Breast epithelium (tissue), 4 donors: ENCODE results near the gene SNIP1. TPM values are rescaled to one million over a fixed set of nuclear protein-coding genes. Genes with fewer than 3 reads are reported as not detected.
"Not testable (repeated sequence)": the region's sequence is repeated elsewhere in the genome, so short reads cannot be mapped to it uniquely, and the experiment has no call there.

ENCODE experiments used
- DNase-seq, 2 donors: peaks; one replicate each; pipeline ENCODE4 v3.0.0-alpha.2; 2019; ENCODE audit warnings: low spot score in 2 of 2
- H3K27ac ChIP-seq, 2 donors: fragments of 200-600 bp; sonication (generic) in 1 of 2; one replicate each; pipeline ENCODE4 v1.5.1; 2016 to 2019; ENCODE audit warnings: mild to moderate bottlenecking in 1 of 2
- H3K27me3 ChIP-seq, 2 donors: fragments of 200-600 bp; sonication (generic) in 1 of 2; one replicate each; pipeline versions ENCODE4 v1.5.1 to v1.6.0; 2017 to 2019; ENCODE audit warnings: control low read depth in 1 of 2, mild to moderate bottlenecking in 1 of 2
- H3K36me3 ChIP-seq: fragments of 200-600 bp; one replicate; pipeline ENCODE4 v1.5.1; 2019
- H3K4me1 ChIP-seq, 2 donors: fragments of 200-600 bp; sonication (generic); one replicate each; pipeline ENCODE4 v1.5.1; 2016 to 2019; ENCODE audit warnings: control low read depth in 1 of 2
- H3K4me3 ChIP-seq, 3 donors: fragments of 200-600 bp; sonication (generic); 1 replicate in 2 of 3; 2 replicates in 1 of 3; pipeline ENCODE4 v1.5.1; 2016 to 2019; ENCODE audit warnings: mild to moderate bottlenecking in 3 of 3, moderate library complexity in 2 of 3
- H3K9me3 ChIP-seq, 2 donors: fragments of 200-600 bp; sonication (generic) in 1 of 2; one replicate each; pipeline ENCODE4 v1.5.1; 2016 to 2019; ENCODE audit warnings: control low read depth in 1 of 2
- POLR2A ChIP-seq: fragments of 450-650 bp; IDR thresholded peaks from one replicate; pipeline ENCODE4 v1.6.1; 2016; ENCODE audit warnings: antibody characterized with exemption, mild to moderate bottlenecking, moderate library complexity
- POLR2AphosphoS5 ChIP-seq, 3 donors: sonication (generic); formaldehyde crosslinking; IDR thresholded peaks; one replicate each; pipeline ENCODE4 v1.6.1; 2017; ENCODE audit warnings: antibody characterized with exemption in 3 of 3
- intact Hi-C: fragments of 100-400 bp; cut with DNase I; formaldehyde crosslinking; loops from one replicate; pipeline ENCODE4 v1.15.1; 2023; ENCODE audit warnings: low total_unique reads
- total RNA-seq, 3 donors: library from RNA; depleted of rRNA; stranded (reverse); fragments of >200 nt; gene quantifications; one replicate each; pipeline ENCODE4 v1.1.0, GENCODE V29; 2016
- TF ChIP-seq, protein P1 (sequence below), 3 donors: fragments of 450-650 bp; IDR thresholded peaks; one replicate each; pipeline ENCODE4 v1.5.1; 2016 to 2017; ENCODE audit warnings: antibody characterized with exemption in 3 of 3, mild to moderate bottlenecking in 3 of 3, moderate library complexity in 3 of 3

The SNIP1 gene
- total RNA-seq, 3 donors from 2014 or later, result 11.4 to 22.7 (median 14.7) TPM

DNA sequence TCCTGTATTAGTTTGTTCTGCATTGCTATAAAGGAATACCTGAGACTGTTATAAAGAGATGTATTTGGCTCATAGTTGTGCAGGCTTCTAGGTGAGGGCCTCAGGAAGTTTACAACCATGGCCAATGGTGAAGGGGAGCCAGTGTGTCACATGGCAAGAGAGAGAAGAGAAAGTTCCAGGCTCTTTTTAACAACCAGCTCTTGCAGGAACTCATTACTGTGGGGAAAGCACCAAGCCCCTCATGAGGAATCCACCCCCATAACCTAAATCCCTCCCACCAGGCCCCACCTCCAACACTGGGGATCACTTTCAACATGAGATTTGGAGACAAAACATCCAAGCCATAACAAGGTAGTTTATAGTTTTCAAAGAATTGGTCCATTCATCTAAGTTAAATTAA is 34.5 kb downstream of the SNIP1 start:
- Histone ChIP-seq H3K4me3 (no peak overlapping the region), H3K36me3 (no peaks in the 10 kb centered on the region), H3K9me3 (no peaks in the 10 kb centered on the region), H3K27me3 (no peaks in the 10 kb centered on the region), H3K27ac (no peak overlapping the region), H3K4me1 (peaks cover 0 to 4% of the 10 kb centered on the region in 2 donors)
- intact Hi-C loops, result no loop called here
- TF ChIP-seq POLR2A, result no peak
- TF ChIP-seq POLR2AphosphoS5 (IDR thresholded peaks at IDR 0.05), result no peak
- TF ChIP-seq, protein P1, sequence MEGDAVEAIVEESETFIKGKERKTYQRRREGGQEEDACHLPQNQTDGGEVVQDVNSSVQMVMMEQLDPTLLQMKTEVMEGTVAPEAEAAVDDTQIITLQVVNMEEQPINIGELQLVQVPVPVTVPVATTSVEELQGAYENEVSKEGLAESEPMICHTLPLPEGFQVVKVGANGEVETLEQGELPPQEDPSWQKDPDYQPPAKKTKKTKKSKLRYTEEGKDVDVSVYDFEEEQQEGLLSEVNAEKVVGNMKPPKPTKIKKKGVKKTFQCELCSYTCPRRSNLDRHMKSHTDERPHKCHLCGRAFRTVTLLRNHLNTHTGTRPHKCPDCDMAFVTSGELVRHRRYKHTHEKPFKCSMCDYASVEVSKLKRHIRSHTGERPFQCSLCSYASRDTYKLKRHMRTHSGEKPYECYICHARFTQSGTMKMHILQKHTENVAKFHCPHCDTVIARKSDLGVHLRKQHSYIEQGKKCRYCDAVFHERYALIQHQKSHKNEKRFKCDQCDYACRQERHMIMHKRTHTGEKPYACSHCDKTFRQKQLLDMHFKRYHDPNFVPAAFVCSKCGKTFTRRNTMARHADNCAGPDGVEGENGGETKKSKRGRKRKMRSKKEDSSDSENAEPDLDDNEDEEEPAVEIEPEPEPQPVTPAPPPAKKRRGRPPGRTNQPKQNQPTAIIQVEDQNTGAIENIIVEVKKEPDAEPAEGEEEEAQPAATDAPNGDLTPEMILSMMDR (IDR thresholded peaks at IDR 0.05), result no peak
- peak in 1 of 2 donors; percentile 10 for DNase-seq

DNA sequence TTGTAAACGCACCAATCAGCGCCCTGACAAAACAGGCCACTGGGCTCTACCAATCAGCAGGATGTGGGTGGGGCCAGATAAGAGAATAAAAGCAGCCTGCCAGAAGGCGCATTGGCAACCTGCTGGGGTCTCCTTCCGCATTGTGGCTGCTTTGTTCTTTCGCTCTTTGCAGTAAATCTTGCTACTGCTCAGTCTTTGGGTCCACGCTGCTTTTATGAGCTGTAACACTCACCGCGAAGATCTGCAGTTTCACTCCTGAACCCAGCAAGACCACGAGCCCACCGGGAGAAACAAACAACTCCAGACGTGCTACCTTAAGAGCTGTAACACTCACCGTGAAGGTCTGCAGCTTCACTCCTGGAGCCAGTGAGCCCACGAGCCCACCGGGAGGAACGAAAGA is 35.2 kb downstream of the SNIP1 start:
- H3K36me3 ChIP-seq, H3K4me3 ChIP-seq, H3K9me3 ChIP-seq, H3K27me3 ChIP-seq, intact Hi-C loops, H3K4me1 ChIP-seq, H3K27ac ChIP-seq: not testable (repeated sequence)
- peak in 1 of 2 donors; percentile 5 for DNase-seq

DNA sequence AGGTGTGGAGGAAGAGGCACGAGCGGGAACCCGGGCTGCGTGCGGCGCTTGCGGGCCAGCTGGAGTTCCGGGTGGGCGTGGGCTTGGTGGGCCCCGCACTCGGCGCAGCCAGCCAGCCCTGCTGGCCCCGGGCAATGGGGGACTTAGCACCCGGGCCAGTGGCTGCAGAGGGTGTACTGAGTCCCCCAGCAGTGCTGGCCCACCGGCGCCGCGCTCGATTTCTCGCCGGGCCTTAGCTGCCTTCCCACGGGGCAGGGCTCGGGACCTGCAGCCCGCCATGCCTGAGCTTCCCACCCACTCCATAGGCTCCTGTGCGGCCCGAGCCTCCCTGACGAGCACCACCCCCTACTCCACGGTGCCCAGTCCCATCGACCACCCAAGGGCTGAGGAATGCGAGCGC is 35.9 kb downstream of the SNIP1 start:
- H3K4me1 ChIP-seq, intact Hi-C loops, H3K27me3 ChIP-seq, H3K27ac ChIP-seq, H3K36me3 ChIP-seq, H3K9me3 ChIP-seq, H3K4me3 ChIP-seq: not testable (repeated sequence)
- DNase-seq, result peak in 1 of 2 donors; percentile 7

DNA sequence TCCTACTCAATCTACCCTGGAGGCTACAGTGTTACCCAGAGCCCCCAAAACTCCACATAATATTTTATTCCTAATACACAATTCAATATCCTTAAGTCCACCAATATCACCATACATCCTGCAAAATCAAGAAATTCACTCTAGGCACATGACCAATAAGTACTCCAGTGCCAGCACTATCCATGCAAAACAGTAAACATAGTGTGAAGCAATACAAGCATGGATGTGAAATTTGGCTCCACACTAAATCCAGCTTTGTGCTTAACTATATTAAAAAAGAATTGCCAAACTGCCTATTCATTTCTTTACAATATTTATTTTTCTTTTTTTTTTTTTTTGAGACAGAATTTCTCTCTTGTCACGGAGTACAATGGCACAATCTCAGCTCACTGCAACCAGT is 36.5 kb downstream of the SNIP1 start:
- Histone ChIP-seq H3K36me3 (no peaks in the 10 kb centered on the region), H3K9me3 (no peaks in the 10 kb centered on the region), H3K4me3 (no peak overlapping the region), H3K4me1 (peaks cover 0 to 4% of the 10 kb centered on the region in 2 donors), H3K27me3 (no peaks in the 10 kb centered on the region), H3K27ac (no peak overlapping the region)
- DNase-seq, result no peak
- TF ChIP-seq POLR2AphosphoS5 (IDR thresholded peaks at IDR 0.05) (no peak), POLR2A (no peak)
- TF ChIP-seq, protein P1 (IDR thresholded peaks at IDR 0.05), result no peak
- intact Hi-C loops, result no loop called here

DNA sequence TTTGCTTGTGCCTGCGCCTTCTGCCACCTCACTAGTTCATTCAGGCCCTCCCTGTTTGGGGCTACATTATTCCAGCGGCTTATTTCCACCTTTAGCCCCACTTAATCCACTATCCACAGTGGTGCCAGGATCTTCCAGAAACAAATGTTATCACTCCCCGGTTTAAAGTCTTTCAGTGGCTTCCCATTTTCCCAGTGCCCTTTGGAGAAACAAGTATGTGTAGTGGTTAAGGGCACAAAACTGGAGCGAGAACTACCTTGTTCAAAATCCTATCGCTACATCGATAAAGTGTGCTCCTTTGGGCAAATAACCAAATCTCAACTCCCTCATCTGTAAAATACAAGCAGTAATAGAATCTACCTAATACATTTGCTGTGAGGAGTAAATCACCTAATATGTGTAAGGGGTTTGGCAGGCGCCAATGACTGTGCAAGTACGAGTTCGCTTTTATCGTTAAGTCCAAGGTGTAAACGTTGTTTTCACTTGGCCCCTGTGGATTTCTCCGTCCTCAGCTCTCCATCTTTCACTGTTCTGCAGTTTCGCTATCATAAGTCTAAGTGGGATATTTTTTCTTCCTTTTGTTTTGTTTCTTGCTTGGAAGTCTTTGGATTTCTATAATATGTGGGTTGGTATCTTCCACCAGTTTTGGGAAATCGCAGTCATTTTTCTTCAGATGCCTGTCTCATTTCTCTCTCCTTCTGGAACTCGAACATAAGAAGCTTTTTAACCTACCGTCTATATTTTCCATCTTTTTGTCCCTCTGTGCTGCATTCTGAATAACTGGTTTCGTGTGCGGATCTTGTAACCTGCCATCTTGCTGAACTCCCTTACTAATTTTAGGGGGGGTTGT is 38.7 kb downstream of the SNIP1 start:
- no peaks in the 10 kb centered on the region for H3K27me3 ChIP-seq
- no peaks in the 10 kb centered on the region for H3K36me3 ChIP-seq
- no peak for TF ChIP-seq POLR2AphosphoS5 (IDR thresholded peaks at IDR 0.05)
- no peak for TF ChIP-seq POLR2A
- TF ChIP-seq, protein P1 (IDR thresholded peaks at IDR 0.05), result no peak
- H3K9me3 ChIP-seq, result no peaks in the 10 kb centered on the region
- intact Hi-C loops, result no loop called here
- H3K4me1 ChIP-seq, result peaks cover 0 to 4% of the 10 kb centered on the region in 2 donors
- peak overlapping the region; percentile 94 to 98 for H3K27ac ChIP-seq
- H3K4me3 ChIP-seq, result peak overlapping the region; percentile 95 to 96 (median 96)
- peak in 1 of 2 donors; percentile 16 for DNase-seq

DNA sequence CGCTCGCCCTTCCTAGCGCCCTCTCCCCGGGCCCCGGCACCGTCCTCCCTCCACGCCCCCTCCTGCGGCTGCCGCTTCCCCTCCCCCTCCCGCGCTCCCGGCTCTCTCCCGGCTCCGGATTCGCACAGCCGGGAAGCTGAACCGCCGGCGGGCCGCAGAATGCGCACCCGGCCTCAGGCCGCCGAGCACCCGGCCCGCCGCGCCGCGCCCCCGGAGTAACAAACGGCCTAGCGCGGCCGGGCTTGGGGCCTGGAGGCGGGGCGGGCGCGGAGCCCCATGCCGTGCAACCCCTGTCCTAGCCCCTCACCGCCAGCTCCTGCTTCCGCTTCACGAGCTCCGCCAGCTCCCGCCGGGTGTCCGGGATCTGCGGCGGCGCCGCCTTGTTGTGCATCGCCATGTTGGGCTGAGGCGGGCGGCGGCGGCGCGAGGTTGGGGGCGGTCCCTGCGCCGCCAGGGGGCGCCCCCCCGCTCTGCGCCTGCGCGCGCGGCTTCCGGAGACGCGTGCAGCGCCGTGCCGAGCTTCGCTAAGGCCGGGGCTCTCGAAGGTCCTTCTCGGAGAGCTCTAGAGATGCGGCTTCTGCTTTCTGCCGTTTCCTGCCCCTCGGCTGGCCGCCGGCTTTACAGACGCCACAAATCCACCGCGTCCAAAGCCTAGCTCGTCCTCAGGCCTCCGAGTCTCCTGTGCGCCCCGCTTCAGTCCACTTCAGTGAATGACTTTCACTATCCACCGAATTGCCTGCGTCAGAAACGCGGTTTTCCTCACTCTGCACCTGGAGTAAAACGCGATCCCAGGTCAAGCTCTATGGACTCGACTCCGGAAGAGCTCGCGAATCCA is 39.5 kb downstream of the SNIP1 start, which contains the start of gene MEAF6:
Gene MEAF6, minus strand, starts transcription at position 417 of the 835 bp plus-strand sequence. Its CDS starts 20 bp downstream, at position 397.
- Histone ChIP-seq H3K4me1 (peaks cover 0 to 4% of the 10 kb centered on the region in 2 donors), H3K27ac (peak within 1 kb of the TSS; percentile 94 to 98), H3K9me3 (no peaks in the 10 kb centered on the region), H3K4me3 (peak within 1 kb of the TSS; percentile 95 to 96 (median 96)), H3K27me3 (no peaks in the 10 kb centered on the region), H3K36me3 (no peaks in the 10 kb centered on the region)
- peak; percentile 62 to 79 for DNase-seq
- intact Hi-C loops, result no loop called here
- peak; percentile 34 for TF ChIP-seq POLR2A
- peak; percentile 72 to 91 (median 76) for TF ChIP-seq POLR2AphosphoS5 (IDR thresholded peaks at IDR 0.05)
- TF ChIP-seq, protein P1 (IDR thresholded peaks at IDR 0.05), result peak; percentile 15 to 82 (median 31)
